Cerebellar cortex (tissue), 1 donor: Measurements from ENCODE around the gene MEX3A.
"Not testable (repeated sequence)": the region's sequence is repeated elsewhere in the genome, so short reads cannot be mapped to it uniquely, and the experiment has no call there.

Source experiments
- DNase-seq: peaks from one replicate; pipeline ENCODE4 v3.0.0-alpha.2; 2015; ENCODE audit warnings: low spot score

Gene MEX3A

DNA sequence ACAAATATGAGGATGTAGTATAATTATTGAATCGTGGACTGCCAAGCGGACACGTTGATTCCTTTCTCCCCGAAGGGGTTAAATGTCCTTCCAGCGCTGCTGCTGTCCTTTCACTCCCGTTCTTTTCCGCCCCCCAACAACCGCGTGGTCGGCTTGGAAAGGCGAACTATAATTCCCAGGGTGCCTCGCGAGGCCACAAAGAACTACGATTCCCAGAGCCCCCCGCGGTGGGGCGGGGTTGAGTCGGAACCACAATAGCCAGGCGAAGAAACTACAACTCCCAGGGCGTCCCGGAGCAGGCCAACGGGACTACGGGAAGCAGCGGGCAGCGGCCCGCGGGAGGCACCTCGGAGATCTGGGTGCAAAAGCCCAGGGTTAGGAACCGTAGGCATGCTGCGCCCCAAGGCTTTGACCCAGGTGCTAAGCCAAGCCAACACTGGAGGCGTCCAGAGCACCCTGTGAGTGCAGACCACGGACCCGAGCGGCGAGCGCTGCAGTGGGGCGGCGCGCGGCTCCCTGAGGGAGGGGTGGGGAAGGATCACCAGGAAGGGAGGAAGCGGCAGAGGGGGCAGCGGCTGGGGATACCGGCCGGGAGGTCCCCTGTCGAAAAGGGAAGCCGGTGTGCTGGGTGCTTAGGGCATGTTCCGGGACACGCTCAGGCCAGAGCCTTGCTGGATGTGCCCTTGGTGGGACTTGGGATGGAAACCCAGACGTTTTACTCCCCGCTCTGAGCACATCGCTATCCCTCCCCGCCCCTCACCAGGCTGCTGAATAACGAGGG is 27.6 kb downstream of the MEX3A start, which contains the start of gene LAMTOR2:
TSS of gene LAMTOR2 (plus strand) at position 283 of the 781 bp plus-strand sequence. CDS start at position 391, 108 bp downstream.
- peak; percentile 98 for DNase-seq

GRCh38 chr1:156053768-156054499 is 28.3 kb downstream of the MEX3A start, which contains the start of gene UBQLN4:
UBQLN4 (minus strand) TSS chr1:156053798; CDS start chr1:156053701, 97 bp downstream.
- DNase-seq = peak; percentile 85

GRCh38 chr1:156052862-156053767 is 29.1 kb downstream of the MEX3A start:
- DNase-seq = peak; percentile 62

DNA sequence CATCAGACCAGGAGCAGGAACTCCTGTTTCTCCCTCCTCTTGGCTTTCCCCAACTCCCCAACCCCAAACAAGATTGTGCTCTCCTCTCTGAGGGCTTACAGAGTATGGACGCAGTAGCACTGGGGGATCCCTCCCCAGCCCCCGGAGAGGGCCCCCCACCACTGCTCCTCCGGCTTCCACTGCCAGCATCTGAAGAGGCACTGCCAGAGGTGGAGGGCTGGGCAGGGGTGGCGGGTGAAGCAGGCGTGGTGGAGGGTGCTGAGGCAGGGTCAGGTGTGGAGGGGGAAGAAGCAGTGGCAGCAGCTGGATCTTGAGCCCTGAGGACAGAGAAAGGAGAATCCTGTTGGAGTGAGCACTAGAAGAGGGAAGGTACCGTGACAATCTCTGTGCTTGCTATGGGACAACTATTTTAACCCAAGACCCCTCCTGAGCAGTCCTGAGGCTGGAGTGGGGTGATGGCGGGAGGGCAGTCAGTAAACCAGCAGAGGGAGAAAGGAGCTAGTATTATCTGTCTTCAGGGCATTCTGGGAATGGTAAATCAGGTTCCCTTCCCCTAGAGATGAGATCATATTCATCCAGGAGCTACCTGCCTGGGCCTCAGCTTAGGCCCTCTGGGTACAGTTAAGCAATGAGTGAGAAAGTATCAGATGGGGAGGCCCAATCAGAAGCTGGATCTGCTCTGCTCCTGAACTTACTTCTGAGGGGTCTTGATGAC is 31.1 kb downstream of the MEX3A start:
- no peak for DNase-seq

GRCh38 chr1:156050376-156050775 is 31.9 kb downstream of the MEX3A start:
- no peak for DNase-seq

- no peak for DNase-seq
Observed at GRCh38 chr1:156048663-156049258, 33.5 kb downstream of the MEX3A start.

DNA sequence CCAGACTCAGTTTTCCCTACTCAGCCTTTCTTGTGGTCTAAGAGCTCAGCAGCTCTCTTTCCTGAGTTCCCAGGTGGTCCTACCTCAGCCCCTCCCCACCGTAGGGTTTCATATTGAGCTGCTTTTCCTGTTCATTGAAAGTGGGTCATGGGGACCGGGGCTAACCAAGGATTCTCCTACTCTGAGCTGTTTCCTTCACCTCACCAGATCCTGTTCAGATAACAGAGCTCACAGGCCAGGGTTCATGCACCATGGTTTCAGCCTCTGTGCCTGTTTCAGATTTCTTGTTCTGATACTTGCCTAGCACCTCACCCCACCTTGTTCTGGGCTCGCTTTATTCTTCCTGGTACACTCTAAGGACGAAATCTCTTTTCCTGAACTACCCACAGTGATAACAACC is 37.2 kb downstream of the MEX3A start:
- no peak for DNase-seq

GRCh38 chr1:156042828-156043227 is 39.4 kb downstream of the MEX3A start:
- DNase-seq = no peak

DNA sequence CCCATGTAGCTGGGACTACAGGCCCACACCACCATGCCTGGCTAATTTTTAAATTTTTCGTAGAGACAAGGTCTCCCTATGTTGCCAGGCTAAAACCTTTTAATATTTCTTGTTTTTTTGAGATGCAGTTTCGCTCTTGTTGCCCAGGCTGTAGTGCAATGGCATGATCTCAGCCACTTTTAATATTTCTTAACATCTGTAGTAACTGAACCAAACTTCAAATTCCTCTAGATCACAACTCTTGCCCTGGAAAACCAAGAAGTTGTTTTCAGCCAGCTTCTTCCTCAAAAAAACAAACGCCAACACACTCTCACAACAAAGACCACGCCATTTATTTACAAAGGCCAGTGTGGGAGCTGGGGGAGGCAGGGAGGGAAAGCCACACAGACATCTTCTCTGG is 47.3 kb downstream of the MEX3A start:
- DNase-seq = not testable (repeated sequence)

- peak; percentile 28 for DNase-seq
Observed at GRCh38 chr1:156033011-156033410, 49.3 kb downstream of the MEX3A start.

DNA sequence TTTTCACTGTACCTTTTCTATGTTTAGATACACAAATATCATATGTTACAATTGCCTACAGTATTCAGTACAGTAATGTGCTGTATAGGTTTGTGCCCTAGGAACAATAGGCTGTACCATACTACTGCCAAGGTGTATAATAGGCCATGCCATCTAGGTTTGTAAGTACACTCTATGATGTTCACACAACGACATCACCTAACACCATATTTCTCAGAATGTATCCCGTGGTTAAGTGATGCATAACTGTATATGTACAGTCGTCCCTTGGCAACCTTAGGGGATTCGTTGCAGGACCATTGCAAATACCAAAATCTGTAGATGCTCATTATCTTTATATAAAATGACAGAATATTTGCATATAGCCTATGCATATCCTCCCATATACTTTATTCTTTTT is 55.7 kb downstream of the MEX3A start:
- no peak for DNase-seq

- DNase-seq = peak; percentile 52
Observed at GRCh38 chr1:156025876-156026275, 56.4 kb downstream of the MEX3A start.

- DNase-seq = no peak
Observed at GRCh38 chr1:156024801-156025200, 57.5 kb downstream of the MEX3A start.
